ENCODE measurements around the gene DUSP28.
"Not testable (repeated sequence)": the region's sequence is repeated elsewhere in the genome, so short reads cannot be mapped to it uniquely, and the experiment has no call there.

The DUSP28 gene

DNA sequence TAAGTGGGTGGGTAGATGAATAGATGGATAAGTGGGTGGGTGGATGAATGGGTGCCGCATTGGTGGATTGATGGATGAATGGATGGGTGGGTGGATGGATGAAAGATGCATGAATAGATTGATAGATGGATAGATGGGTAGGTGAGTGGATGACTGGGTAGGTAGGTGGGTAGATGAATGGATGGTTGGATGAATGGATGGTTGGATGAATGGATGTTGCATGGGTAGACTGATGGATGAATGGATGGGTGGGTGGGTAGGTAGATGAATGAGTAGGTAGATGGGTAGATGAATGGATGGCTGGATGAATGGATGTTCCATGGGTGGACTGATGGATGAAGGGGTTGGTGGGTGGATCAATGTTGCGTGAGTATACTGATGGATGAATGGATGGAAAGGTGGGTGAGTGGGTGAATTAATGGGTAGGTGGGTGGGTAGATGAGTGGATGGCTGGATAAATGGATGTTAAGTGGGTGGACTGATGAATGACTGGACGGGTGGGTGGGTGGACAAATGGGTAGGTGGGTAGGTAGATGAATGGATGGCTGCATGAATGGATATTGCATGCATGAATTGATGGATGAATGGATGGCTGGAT is 32.9 kb upstream of the DUSP28 start:
- no peak for ATAC-seq

DNA sequence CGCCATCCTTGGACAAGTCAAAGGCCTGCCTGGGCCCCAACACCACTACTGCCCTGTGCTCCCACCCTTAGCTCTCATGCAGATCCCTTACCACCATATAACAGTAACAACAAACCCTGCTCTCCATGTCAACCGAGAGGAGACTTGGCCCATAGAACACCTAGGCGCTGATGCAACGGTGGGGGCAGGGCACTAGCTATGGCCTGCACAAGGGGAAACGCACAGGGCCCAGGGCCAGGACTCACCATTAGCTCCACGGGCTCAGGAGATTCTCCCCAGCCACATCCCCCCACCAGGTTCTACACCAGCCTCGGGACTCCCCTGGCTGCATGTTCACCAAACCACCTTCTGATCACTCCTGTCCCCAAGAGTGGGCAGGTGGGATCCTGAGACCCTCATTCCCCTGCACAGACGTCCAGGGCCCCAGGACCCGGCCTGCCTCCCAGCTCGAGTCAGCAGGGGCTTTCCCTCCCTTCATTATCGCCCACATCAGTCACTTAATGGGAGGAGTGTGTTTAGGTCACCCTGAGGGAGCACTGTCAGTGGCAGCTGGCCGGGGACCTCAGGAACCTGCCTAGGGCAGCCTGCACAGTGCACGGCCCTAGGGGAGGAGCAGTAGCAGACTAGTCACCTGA is 31.6 kb upstream of the DUSP28 start:
- no peak for ATAC-seq

GRCh38 chr2:240529344-240529999 is 30.7 kb upstream of the DUSP28 start:
- no peak for ATAC-seq

DNA sequence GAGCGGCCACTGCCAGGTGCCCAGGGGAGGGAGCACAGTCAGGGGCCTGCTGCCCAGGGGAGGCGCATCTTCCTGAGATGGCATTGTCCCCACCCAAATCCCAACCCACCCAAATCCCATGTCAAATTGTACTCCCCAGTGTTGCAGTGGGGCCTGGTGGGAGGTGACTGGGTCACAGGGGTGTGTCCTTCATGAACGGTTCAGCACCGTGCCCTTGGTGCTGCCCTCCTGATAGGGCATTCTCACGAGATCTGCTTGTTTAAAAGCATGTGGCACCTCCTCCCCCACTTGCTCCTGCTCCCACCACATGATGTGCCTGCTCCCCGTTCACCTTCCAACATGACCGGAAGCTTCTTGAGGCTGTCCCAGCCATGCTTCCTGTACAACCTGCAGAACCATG is 30.0 kb upstream of the DUSP28 start:
- no peak for ATAC-seq

GRCh38 chr2:240531038-240531437 is 29.1 kb upstream of the DUSP28 start:
- ATAC-seq, result no peak

- no peak for ATAC-seq
These were observed 28.0 kb upstream of the DUSP28 start for GRCh38 chr2:240532031-240532775.

- no peak for ATAC-seq
These were observed 22.0 kb upstream of the DUSP28 start for GRCh38 chr2:240538031-240538780.

GRCh38 chr2:240539101-240539500 is 21.1 kb upstream of the DUSP28 start:
- not testable (repeated sequence) for ATAC-seq

DNA sequence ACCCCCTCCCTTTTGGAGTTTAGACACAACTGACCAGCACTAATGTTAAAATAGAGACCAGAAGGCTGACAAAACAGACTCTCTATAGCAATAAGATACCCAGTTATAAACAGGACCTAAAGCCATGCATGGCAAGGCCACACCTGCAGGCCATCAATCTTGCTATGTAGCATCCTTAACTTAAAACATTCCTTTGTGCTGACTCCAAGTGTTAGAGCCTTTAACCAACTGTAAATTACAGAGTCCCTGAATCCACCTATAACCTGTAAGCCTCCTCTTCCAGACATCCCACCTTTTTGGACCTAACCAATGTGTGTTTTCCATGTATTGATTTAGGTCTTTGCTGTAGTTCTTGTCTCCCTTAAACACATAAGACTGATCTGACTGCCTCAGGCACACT is 20.3 kb upstream of the DUSP28 start:
- ATAC-seq, result no peak

GRCh38 chr2:240551288-240551687 is 8.9 kb upstream of the DUSP28 start:
- ATAC-seq, result no peak

DNA sequence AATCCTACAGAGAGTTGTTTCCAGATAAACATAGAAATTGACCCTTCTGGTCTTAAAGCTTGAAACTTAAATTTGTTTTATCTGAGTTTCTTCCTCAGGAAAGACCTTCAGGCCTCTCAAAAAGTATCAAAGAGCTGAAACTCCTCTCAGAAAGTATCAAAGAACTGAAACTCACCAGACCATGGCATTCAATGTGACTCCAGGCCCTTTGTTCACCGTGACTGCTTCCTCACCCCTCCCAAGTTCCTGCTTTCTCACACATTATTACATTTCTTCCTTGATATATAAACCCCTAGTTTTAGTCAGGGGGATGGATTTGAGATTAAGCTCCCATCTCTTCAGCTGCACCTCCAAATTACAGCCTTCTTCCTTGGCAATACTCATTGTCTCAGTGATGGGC is 8.3 kb upstream of the DUSP28 start:
- ATAC-seq, result no peak

- ATAC-seq, result no peak
These were observed 6.1 kb upstream of the DUSP28 start for GRCh38 chr2:240553956-240554480.

DNA sequence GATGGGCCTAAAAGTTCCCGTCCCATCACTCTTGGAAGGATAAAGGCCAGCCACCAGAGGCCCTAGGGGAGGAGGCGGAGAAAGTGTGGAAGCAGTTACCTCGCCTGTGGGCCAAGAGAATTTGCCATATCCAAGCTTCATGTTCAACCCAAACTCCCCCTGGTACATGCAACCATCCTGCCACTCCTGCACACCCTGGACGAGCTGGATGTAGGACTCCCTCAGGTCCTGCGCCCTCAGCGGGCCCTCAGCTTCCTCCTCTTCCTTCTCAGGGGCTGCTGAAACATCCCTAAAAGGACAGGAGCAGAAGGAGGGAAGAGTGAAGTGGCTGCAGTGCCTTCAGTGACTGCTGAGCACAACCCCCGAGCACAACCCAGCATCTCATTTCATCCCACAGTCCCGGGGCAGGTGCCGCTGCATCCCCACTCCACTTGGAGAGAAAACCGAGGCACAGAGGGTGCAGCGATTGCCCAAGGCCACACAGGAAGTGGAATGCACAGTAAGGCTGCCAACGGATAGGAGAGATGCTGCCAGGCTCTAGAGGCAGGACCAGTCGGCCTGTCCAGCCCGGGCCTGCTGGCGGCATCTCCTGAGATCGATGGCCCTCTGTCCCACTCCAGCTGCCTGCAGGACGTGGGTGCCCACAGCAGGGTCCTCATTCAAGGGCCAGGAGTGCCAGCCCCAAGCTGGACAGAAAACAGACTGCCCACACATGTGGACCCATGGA is 5.2 kb upstream of the DUSP28 start:
- ATAC-seq, result no peak

- ATAC-seq, result no peak
These were observed 4.5 kb upstream of the DUSP28 start for GRCh38 chr2:240555541-240556250.

- ATAC-seq, result no peak
These were observed 3.5 kb upstream of the DUSP28 start for GRCh38 chr2:240556553-240557100.

GRCh38 chr2:240557101-240557751 is 2.9 kb upstream of the DUSP28 start:
- ATAC-seq, result no peak

- peak in 1 of 2 donors; percentile 18 for ATAC-seq
These were observed 2.3 kb upstream of the DUSP28 start, which contains the start of gene ANKMY1 for GRCh38 chr2:240557808-240558207. Gene ANKMY1 (minus strand): TSS chr2:240557988. CDS start chr2:240557335, 653 bp downstream.

- ATAC-seq, result no peak
These were observed 1.9 kb upstream of the DUSP28 start for GRCh38 chr2:240558236-240558761.

GRCh38 chr2:240559286-240559685 is 871 bp upstream of the DUSP28 start:
- no peak for ATAC-seq
